HL-60/S4 treated with phorbol 12-myristate 13-acetate at 8.2 ng/mL for 4 days and 3 days (cell line): ENCODE results near the gene AP2B1.
"Not testable (repeated sequence)": the region's sequence is repeated elsewhere in the genome, so short reads cannot be mapped to it uniquely, and the experiment has no call there.

Source experiments
- in situ Hi-C: fragments of 300-500 bp; cut with MboI; formaldehyde crosslinking; loops from 2 replicates; pipeline ENCODE4 v1.15.0; 2022; ENCODE audit warnings: low sequenced_read_pairs

AP2B1 gene

DNA sequence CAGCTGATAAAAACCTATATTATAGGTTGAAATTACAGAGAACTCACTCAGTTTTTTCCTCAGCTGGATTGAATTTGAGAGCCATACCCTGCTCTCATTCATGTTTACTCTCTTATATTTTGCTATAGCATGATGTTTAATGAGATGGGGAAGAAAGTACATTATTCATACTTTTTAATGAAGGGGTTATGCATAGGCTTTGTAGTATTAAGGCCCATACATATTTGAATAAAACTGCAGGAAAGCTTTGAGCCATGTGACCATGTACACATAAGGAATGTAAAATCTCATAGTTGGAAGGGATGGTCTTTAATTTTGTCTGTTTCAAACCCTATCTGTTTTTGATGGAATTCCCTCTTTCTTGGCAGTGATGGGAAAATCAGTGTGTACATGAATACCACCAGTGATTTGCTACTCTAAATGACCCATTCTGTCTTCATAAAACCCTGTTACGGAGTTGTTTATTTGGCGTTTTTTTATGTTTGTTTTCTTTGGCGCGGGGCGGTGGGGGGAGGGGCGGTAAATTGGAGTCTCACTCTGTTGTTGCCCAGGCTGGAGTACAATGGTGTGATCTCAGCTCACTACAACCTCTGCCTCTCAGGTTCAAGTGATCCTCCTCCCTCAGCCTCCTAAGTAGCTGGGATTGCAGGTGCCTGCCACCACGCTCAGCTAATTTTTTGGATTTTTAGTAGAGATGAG is 105.5 kb downstream of the AP2B1 start:
- in situ Hi-C loops, result no loop called here

DNA sequence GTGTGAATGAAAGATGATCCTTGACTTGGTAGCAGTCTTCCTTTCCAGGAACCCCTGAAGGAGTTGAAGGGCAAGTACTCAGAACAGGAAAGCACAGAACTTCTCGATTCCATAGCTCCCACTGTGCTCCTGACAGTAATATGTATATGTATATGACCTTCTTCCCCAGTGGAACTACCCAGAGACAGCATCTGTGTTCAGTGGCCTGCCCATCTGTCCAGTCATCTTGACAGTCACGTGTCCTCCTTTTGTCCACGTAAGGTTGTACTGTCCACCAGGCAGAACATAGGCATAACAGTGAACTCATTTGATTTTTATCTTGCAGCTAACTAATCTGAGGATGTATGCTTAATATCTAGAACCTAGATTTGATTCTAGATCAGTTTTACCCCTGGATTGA is 106.5 kb downstream of the AP2B1 start:
- in situ Hi-C loops, result no loop called here

DNA sequence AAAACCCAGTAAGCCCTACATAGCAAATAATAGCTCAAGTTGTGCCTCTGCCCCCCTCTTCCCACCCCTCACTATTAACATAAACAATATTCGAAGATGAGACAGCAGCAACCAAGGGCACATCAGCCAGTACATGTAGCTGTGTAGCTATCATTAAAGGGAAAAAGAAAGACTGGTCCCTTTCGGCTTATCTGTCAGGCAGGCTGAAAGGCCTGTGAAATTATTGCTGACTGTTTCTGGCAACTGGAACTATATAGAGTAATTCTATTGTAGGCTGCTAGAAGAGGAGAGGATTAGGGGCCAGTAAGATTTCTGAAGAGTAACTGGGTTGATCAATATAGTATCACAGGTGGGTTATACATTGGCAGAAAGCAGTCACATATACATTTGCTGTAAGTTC is 107.8 kb downstream of the AP2B1 start:
- in situ Hi-C loops, result no loop called here

DNA sequence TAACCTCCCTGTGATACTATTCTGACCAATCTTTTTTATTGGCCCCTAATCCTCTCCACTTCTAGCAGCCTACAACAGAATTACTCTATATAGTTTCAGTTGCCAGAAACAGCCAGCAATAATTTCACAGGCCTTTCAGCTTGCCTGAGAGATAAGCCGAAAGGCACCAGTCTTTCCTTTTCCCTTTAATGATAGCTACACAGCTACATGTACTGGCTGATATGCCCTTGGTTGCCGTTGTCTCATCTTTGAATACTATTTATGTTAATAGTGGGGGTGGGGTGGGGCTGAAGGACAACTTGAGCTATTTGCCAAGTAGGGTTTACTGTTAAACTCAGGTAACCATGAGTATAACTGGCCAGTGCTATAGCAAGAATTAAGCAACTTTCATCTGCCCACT is 108.5 kb downstream of the AP2B1 start:
- in situ Hi-C loops, result no loop called here

DNA sequence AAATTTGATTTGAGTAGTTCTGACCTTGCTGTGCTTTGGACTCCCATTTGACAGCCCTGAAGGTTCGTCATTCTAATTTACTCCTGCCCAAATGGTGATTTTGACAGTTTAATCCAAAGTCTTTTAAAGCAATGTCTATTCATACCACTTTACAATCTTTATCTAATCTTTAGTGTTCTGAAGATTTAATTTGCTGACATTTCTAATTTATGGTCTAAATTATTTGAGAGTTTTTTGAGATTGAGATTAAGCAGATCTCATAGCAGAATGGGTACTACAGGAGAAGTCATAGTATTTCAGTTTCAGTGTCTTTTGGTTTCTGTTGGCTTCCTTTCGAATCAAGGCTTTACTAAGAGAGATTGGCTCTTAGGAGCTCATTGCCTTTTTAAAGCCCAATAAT is 111.7 kb downstream of the AP2B1 start:
- in situ Hi-C loops, result no loop called here

DNA sequence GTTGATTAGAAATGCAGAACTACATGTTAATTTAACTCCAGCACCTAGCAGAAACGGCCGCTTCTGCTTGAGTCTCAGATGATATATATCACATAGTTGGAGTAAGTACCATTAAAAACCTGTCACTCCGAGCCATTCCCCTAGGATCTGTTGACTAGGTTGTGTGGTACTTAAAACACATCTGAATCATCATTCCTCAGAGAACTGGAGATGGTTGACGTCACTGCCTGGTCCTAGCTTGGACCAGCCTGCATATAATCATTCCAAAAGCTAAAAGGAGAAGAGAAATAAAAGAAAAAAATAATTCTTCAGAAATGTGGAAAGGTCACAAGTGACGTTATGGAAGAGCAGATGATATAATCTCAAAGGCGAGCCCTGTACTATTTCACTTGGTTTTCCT is 113.0 kb downstream of the AP2B1 start:
- in situ Hi-C loops, result no loop called here

DNA sequence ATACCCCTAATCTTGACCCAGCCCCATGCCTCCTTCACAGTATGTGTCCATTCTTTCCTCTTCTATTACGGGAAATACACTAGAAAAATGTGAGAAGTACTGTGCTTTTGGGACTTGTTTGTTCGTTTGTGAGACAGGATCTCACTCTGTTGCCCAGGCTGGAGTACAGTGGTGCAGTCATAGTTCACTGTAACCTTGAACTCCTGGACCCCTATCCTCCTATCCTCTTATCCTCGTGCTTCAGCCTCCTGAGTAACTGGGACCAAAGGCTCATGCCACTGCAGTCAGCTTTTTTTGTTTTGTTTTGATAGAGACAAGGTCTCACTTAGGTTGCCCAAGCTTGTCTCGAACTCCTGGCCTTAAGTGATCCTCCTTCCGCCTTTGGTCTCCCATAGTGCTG is 114.4 kb downstream of the AP2B1 start:
- in situ Hi-C loops, result no loop called here

DNA sequence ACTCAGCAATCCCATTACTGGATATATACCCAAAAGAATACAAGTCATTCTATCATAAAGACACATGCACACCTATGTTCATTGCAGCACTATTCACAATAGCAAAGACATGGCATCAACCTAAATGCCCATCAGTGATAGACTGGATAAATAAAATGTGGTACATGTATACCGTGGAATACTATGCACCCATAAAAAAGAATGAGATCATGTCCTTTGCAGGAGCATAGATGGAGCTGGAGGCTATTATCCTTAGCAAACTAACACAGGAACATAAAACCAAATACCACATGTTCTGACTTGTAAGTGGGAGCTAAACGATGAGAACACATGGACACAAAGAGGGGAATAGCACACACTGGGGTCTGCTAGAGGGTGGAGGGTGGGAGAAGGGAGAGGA is 116.2 kb downstream of the AP2B1 start:
- in situ Hi-C loops, result not testable (repeated sequence)

DNA sequence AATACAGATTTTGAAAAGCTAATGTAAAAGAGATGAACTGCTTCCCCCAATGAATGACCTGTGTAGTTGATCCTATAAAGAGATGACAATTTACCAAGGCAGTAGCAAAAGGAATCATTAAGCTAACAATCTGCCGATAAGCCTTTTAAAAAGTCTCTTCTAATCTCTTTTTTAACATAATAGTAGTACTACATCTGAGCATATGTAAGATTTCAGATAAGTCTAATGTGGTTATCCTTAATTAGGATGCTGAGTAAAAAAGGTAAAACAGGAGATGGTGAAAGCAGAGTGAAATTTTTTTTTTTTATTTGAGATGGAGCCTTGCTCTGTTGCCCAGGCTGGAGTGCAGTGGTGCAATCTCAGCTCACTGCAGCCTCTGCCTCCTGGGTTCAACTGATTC is 118.1 kb downstream of the AP2B1 start:
- in situ Hi-C loops, result no loop called here

DNA sequence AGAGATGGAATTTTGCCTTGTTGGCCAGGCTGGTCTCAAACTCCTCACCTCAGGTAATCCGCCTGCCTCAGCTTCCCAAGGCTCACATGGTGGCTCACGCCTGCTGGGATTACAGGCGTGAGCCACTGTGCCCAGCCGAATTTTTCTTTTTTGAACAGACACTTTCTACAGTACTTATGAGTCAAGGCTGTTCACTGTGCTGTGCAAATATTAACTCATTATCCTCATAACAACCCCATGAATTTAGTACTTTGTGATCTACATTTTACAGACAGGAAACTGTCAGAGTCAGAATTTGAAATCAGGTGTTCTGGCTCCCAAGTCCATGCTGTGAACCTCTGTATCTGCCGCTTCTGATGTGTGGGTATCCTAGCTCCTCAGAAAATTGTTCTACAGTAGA is 118.6 kb downstream of the AP2B1 start:
- in situ Hi-C loops, result no loop called here

DNA sequence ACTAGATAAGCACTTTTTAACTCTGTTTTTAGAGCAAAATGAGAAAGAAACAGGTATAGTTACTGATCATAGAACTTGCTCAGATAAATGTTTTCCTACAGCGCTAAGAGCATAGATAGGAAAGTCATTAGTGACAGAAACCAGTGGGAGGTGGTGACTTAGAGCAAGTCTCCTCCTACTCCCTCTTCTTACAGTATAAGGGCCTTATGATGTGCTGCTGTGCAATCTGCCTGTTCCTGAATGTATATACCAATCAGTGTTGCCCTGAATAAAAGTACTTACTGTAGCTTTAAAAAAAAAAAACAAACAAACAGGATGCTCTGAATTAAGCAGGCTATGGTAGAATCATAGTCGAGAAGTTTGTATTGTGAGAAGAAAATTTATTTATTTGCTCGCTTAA is 121.0 kb downstream of the AP2B1 start:
- in situ Hi-C loops, result no loop called here

DNA sequence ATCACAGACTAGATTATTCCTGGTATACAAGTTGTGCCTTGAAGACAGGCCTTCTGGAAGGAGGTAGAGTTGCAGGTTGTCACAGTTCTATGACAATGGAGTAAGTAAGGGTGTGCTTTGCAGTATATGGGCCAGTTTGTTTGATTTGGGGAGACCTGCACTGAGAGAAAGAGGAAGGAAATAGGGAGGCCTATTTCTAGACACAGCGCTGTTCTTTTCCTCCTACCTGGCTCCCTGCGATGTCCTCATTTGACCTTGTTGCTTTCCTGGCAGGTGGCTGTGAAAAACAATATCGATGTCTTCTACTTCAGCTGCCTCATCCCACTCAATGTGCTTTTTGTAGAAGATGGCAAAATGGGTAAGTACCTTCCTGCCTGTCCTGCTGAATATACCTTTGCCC is 121.8 kb downstream of the AP2B1 start:
- in situ Hi-C loops, result no loop called here

DNA sequence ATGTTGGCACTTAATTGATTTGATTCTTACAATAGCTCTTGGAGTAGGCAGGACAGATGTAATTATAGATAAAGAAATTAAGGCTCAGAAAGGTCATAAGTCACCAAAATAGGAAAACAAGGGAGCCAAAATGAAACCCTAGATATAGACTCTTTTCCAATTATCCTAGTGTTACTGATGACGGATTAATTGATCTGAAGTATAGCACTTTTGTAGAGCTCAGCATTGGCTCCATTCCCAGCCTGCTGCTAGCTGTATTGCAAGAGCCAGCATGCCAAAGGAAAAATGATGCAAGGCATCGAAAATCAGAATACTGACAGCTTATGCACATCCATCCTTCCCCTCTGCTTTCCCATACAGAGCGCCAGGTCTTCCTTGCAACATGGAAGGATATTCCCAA is 122.8 kb downstream of the AP2B1 start:
- in situ Hi-C loops, result no loop called here

DNA sequence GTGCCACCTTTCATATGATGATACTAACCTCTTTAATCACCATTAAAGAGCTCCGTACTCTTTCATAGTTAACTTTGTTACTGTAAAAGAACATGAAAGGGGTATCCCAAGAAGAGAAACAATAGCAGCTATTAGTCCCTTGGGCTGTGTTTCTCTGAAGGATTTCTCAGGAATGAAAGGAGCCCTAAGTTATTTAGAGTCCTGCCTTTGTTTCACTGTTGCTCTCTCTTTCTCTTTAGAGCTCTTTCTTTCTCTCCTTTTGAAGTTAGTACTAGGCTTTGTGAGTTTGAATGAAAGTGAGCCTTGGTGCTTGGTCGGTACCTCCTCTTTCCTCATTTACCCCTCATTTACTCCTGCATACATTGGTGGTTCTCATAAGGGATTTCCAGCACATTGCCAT is 123.8 kb downstream of the AP2B1 start:
- in situ Hi-C loops, result no loop called here

DNA sequence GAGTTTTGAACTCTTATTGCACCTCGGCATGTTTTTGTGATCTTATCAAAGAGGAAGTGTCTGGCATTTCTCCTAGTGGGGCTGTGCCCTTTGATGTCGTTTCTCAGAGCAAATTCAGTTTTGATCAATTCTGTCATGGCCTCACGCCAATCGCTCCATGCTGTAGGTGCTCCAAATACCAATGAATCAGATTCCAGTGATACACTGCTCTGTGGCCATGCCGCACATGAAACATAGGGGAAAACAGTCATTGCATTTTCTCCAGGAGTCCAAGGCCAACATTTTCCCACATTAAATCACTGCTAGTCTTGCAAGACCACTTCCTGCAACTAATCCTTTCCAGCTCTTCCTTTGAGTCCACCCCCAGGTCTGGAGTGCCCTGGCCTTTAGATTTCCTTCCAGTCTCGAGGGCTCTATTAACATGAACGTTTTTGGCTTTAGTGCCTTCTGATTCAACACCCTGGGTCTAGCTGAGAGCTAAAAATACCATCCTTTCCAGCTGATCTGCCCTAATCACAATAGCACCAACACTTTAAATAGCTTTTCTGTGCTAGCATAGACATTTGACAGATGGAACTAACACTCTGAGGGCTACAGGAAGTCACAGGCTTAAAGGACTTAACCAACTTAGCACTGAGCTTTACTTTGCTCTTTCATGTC is 126.1 kb downstream of the AP2B1 start:
- in situ Hi-C loops, result no loop called here

DNA sequence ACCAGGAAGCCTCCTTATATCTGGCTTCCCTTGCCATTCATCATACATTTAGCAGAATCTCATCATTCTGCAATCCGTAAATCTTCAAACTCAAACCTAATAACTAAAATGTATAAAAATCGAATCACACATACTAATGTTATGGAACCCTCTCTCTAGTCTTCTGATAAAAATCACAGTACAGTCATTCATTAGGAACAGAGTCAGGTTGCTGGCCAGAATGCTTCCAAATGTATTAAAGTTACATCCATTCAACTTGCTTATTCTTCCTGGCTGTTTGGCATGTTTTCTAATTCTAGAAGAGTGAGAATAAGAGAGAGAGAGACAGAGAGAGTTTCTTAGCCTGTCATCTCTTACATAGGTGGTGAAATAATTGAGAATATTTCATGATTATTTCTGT is 127.9 kb downstream of the AP2B1 start:
- in situ Hi-C loops, result no loop called here

DNA sequence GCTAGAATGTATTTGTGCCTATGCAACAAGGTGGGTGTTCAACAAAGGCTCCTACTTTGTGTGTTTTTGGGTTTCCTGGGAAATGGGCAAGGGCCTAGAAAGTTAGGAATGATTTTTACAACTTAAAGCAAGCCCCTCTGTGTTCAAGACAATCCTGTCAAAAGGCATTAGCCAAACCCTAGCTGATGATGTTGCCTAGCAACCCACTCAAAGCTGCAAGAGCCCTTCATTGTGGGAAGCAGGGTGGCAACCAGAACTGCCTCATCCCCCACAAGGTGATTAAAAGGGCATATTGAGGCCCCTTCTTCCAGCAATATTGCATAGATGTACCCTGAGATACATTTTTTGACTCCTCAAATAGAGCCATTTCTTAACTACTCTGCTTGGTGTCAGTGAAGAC is 128.3 kb downstream of the AP2B1 start:
- in situ Hi-C loops, result no loop called here

DNA sequence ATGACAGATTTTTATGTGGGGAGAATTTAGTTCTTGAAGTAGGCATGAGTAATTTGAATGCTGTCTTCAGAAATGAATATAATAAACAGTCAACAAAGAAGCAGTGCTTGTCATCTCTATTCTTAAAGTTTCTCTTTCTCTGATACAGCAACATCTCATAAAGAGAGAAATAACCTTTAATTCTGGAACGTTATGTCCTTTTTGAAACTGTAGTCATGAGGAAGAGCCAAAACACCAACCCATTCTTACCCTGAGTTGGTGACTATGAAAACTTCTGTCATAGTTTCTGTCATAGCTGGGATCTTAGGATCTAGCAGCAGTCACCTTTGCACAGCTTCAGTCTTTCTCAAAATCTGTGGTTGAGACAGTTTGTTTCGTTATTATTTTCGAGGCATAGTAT is 129.1 kb downstream of the AP2B1 start:
- in situ Hi-C loops, result no loop called here

DNA sequence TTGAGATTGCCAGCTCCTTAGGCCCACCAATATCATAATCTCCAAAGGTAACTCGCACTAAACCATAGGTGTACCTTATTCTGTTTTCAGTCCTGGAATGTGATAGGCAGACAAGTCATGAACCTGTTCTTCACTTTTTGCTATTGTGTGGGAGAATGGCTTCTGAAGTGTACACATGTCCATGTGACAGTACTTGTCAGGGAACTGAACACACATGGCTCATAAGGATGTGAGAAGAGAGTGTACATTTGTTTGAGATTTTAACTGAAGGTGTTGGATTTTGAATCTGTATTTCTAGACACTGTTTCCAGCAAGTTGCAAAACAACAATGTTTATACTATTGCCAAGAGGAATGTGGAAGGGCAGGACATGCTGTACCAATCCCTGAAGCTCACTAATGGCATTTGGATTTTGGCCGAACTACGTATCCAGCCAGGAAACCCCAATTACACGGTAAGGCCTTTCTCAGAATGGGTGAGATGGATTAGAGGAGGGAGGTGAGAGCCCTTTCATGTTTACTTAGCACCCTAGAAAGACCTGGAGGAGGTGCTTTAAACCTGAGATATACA is 129.9 kb downstream of the AP2B1 start:
- in situ Hi-C loops, result no loop called here

DNA sequence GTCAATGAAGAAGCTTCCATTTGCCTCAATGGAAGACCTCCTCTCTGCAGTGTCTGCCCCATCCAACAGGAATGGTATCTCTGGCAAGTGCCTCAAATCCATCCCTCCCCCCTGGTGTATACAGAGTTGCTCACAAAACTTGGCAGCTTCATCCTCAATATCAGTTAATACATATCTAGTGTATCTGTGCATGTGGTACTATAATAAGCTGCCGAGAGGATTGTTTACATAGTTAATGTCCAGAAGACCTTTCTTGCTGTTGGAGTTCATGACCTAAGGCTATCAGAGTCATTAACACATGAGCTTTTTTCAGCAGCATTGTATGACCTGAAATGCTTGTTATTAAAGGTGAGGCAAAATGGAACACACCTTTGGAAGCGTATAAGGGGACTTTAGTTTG is 130.4 kb downstream of the AP2B1 start:
- in situ Hi-C loops, result no loop called here

DNA sequence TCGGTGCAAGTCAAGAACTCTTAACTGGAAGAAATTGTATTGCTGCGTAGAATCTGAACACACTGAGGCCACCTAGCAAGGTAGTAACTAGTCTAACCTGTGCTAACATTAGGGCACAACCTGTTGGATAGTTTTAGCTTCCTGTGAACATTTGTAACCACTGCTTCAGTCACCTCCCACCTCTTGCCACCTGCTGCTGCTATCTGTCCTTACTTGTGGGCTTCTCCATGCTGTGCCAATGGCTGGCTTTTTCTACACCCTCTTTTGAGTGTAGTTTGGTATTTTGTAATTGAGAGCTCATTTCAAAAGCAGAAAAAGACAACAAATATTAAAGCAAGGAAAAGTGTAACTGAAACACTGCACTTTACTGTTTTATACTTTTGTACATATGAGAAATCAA is 136.6 kb downstream of the AP2B1 start:
- in situ Hi-C loops, result no loop called here

DNA sequence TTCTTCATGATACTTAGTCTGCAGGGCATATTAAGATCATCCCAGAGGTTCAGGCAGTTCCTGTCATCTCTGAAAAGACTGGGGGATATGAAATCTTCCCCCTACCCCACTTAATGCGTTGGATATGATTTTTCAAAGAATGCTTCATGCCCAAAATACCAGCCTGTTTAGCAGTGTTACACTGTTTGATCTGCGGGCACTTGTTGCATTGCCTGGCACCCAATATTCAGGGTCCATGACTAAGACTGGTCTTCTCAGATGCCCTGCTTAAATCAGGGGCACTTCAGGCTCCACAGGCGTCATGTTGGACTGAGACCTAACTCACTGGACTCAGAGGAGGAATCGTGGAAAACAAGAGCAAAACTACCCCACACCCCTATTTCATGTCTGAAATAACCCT is 137.9 kb downstream of the AP2B1 start:
- in situ Hi-C loops, result loop anchor here (25.0 kb wide), 1 partner anchor 113 kb away; no protein-coding TSS in a partner anchor

DNA sequence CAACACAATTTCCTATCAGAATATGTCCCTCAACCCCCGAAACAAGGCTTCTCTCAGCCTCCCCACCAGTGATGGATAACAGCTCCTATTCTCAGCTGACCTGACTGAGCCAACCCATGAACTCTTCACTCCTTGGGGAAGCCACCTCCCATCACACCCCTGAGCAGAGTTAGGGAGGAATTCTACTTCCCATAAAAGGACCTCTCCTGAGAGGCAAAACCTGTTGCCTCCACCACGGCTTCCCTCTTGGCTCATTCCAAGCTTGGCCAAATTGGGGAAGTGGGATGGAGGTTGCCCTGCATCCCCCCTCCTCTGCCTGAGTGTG is 138.6 kb downstream of the AP2B1 start:
- in situ Hi-C loops, result loop anchor here (25.0 kb wide), 1 partner anchor 113 kb away; no protein-coding TSS in a partner anchor
